ENCODE measurements around the gene CDK8.

CDK8 gene

GRCh38 chr13:26422036-26422435 lies 168.1 kb downstream of the CDK8 start:
- no peak for DNase-seq (ENCODE audit: low read depth in 1 of 2, low spot score in 1 of 2)
- in situ Hi-C loops (cut with HindIII; ENCODE audit: low pct_unique_long_range_greater_than_20kb, low sequenced_read_pairs): no loop called here
- TF ChIP-seq JUND (IDR thresholded peaks at IDR 0.05; ENCODE audit: low read depth): no peak

- TF ChIP-seq JUND (IDR thresholded peaks at IDR 0.05; ENCODE audit: low read depth): no peak
- in situ Hi-C loops (cut with HindIII; ENCODE audit: low pct_unique_long_range_greater_than_20kb, low sequenced_read_pairs): no loop called here
- no peak for DNase-seq (ENCODE audit: low read depth in 1 of 2, low spot score in 1 of 2)
Observed at GRCh38 chr13:26423629-26424028, 169.7 kb downstream of the CDK8 start.

- no peak for TF ChIP-seq JUND (IDR thresholded peaks at IDR 0.05; ENCODE audit: low read depth)
- DNase-seq (ENCODE audit: low read depth in 1 of 2, low spot score in 1 of 2): no peak
- in situ Hi-C loops (cut with HindIII; ENCODE audit: low pct_unique_long_range_greater_than_20kb, low sequenced_read_pairs): no loop called here
Observed at GRCh38 chr13:26424181-26424580, 170.3 kb downstream of the CDK8 start.

- DNase-seq (ENCODE audit: low read depth in 1 of 2, low spot score in 1 of 2): peak in 1 of 2 experiments; percentile 9
- TF ChIP-seq JUND (IDR thresholded peaks at IDR 0.05; ENCODE audit: low read depth): no peak
- in situ Hi-C loops (cut with HindIII; ENCODE audit: low pct_unique_long_range_greater_than_20kb, low sequenced_read_pairs): no loop called here
Observed at GRCh38 chr13:26425443-26426358, 171.8 kb downstream of the CDK8 start.

GRCh38 chr13:26433776-26434175 lies 179.8 kb downstream of the CDK8 start:
- in situ Hi-C loops (cut with HindIII; ENCODE audit: low pct_unique_long_range_greater_than_20kb, low sequenced_read_pairs): no loop called here
- TF ChIP-seq JUND (IDR thresholded peaks at IDR 0.05; ENCODE audit: low read depth): no peak
- no peak for DNase-seq (ENCODE audit: low read depth in 1 of 2, low spot score in 1 of 2)

- TF ChIP-seq JUND (IDR thresholded peaks at IDR 0.05; ENCODE audit: low read depth): no peak
- in situ Hi-C loops (cut with HindIII; ENCODE audit: low pct_unique_long_range_greater_than_20kb, low sequenced_read_pairs): no loop called here
- DNase-seq (ENCODE audit: low read depth in 1 of 2, low spot score in 1 of 2): no peak
Observed at GRCh38 chr13:26435171-26435570, 181.2 kb downstream of the CDK8 start.

DNA sequence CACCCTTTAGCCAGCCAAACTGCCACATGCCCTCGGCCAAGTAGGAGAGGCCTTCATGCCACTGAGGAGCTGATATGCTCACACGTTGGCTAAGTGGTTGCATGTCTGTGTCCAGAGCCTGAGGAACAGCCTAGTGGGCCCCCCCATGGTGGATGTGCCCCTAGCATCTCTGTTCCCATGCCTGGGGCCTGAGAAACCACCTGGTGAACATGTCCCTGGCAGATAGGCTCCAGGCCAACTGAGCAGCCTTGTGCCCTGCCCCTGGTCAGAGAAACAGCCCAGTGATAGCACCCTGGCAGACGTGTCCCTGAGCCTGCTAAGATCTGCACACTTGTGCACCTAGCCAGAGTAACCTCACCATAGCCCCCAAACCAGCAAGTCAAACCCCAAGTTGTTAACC lies 181.7 kb downstream of the CDK8 start:
- DNase-seq (ENCODE audit: low read depth in 1 of 2, low spot score in 1 of 2): no peak
- TF ChIP-seq JUND (IDR thresholded peaks at IDR 0.05; ENCODE audit: low read depth): no peak
- in situ Hi-C loops (cut with HindIII; ENCODE audit: low pct_unique_long_range_greater_than_20kb, low sequenced_read_pairs): no loop called here

DNA sequence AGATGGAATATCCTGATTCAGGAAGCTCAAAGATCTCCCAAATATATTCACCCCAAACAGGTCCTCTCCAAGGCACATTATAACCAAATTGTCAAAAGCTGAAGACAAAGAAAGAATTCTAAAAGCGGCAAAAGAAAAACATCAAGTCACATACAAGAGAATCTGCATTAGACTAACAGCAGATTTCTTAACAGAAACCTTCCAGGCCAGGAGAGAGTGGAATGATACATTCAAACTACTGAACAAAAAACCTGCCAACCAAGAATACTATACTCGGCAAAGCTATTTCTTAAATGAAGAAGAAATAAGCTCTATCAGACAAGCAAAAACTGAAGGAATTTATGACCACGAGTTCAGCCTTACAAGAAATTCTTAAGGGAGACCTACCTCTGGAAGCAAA lies 183.0 kb downstream of the CDK8 start:
- no peak for DNase-seq (ENCODE audit: low read depth in 1 of 2, low spot score in 1 of 2)
- in situ Hi-C loops (cut with HindIII; ENCODE audit: low pct_unique_long_range_greater_than_20kb, low sequenced_read_pairs): no loop called here
- TF ChIP-seq JUND (IDR thresholded peaks at IDR 0.05; ENCODE audit: low read depth): no peak

DNA sequence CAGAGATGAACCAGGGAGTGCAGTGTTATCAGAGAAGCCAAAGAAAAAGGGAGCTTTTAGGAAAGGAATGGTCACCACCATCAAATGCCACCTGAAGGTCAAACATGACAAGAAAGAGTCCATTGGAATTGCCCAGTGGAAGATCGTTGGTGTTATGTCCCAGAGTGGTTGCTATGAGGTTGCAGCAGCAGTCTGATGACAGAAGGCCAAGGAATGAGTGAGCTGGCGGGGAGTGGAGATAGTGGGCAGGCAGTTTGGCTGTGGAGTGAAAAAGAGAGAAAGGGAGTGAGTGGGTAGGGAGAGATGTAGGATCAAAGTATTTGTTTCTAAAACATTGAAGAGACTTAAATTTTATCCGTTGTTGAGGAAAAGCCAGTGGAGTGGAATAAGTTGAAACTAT lies 186.2 kb downstream of the CDK8 start:
- in situ Hi-C loops (cut with HindIII; ENCODE audit: low pct_unique_long_range_greater_than_20kb, low sequenced_read_pairs): no loop called here
- no peak for TF ChIP-seq JUND (IDR thresholded peaks at IDR 0.05; ENCODE audit: low read depth)
- no peak for DNase-seq (ENCODE audit: low read depth in 1 of 2, low spot score in 1 of 2)

GRCh38 chr13:26441476-26441875 lies 187.5 kb downstream of the CDK8 start:
- no peak for DNase-seq (ENCODE audit: low read depth in 1 of 2, low spot score in 1 of 2)
- no peak for TF ChIP-seq JUND (IDR thresholded peaks at IDR 0.05; ENCODE audit: low read depth)
- in situ Hi-C loops (cut with HindIII; ENCODE audit: low pct_unique_long_range_greater_than_20kb, low sequenced_read_pairs): no loop called here

- TF ChIP-seq JUND (IDR thresholded peaks at IDR 0.05; ENCODE audit: low read depth): no peak
- DNase-seq (ENCODE audit: low read depth in 1 of 2, low spot score in 1 of 2): peak; percentile 21 to 42
Observed at GRCh38 chr13:26442541-26442940, 188.6 kb downstream of the CDK8 start.

DNA sequence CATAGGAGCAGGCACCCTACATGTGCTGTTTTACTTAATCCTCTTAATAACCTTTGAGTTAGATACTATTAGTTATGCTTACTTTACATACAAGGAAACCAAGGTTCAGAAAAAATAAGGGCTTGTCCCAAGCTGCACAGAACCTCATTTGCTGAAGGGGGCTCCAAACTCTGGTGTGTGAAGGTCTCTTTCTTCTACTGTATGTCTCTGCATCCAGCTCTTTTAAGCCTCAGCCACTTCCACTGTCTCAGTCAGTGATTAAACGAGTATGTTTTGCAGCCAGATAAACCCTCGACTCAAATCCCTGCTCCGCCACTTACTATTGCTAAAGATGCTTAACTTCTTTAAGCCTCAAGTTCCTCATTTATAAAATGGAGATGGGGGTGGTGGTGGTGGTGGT lies 191.2 kb downstream of the CDK8 start:
- DNase-seq (ENCODE audit: low read depth in 1 of 2, low spot score in 1 of 2): no peak
- TF ChIP-seq JUND (IDR thresholded peaks at IDR 0.05; ENCODE audit: low read depth): no peak
- in situ Hi-C loops (cut with HindIII; ENCODE audit: low pct_unique_long_range_greater_than_20kb, low sequenced_read_pairs): no loop called here

More at GRCh38 chr13:26442541-26442940, 188.6 kb downstream of the CDK8 start:
- in situ Hi-C loops (cut with HindIII; ENCODE audit: low pct_unique_long_range_greater_than_20kb, low sequenced_read_pairs): no loop called here

DNA sequence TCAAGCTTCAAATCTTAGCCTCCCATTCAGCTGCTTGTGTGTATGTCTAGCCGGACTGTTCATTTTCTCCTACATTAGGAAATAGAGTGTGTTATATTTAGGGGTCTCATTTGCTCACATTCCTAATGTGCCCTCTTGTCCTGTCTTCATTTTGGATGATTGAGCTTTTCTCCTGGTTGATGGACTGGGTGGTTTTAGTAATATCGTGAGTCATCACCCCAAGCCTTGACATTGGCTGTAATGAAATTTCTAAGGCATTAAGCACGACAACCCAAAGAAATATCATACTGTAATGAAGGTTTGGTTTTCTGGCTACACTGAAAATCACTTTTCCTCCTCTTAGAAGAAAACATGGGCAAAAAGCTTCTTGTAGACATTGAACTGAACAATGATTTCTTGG lies 192.8 kb downstream of the CDK8 start:
- no peak for DNase-seq (ENCODE audit: low read depth in 1 of 2, low spot score in 1 of 2)
- in situ Hi-C loops (cut with HindIII; ENCODE audit: low pct_unique_long_range_greater_than_20kb, low sequenced_read_pairs): no loop called here
- no peak for TF ChIP-seq JUND (IDR thresholded peaks at IDR 0.05; ENCODE audit: low read depth)

- TF ChIP-seq JUND (IDR thresholded peaks at IDR 0.05; ENCODE audit: low read depth): no peak
- in situ Hi-C loops (cut with HindIII; ENCODE audit: low pct_unique_long_range_greater_than_20kb, low sequenced_read_pairs): no loop called here
- no peak for DNase-seq (ENCODE audit: low read depth in 1 of 2, low spot score in 1 of 2)
Observed at GRCh38 chr13:26448032-26448431, 194.1 kb downstream of the CDK8 start.

Data from T47D (cell line).